SK-N-MC (cell line): ENCODE results near the gene TDO2.

ENCODE experiments used
- DNase-seq: peaks from one replicate; pipeline ENCODE4 v3.0.0-alpha.2; 2011; ENCODE audit warnings: low read depth, low spot score
- H3K27ac ChIP-seq: fragments of 200-600 bp; sonication (generic); 2 replicates; pipeline ENCODE4 v1.5.1; 2016; ENCODE audit warnings: mixed run types
- H3K36me3 ChIP-seq: fragments of 200-600 bp; sonication (generic); 2 replicates; pipeline ENCODE4 v1.6.1; 2017; ENCODE audit warnings: antibody characterized with exemption, low read length, mixed read lengths; ENCODE audit not compliant: insufficient read depth
- H3K4me3 ChIP-seq: fragments of 200-600 bp; sonication (generic); 2 replicates; pipeline ENCODE4 v1.5.1; 2016
- H3K9ac ChIP-seq: fragments of 200-600 bp; sonication (generic); 2 replicates; pipeline ENCODE4 v1.8.0; 2017; ENCODE audit warnings: mixed run types, mixed read lengths; ENCODE audit not compliant: insufficient read length
- H3K9me3 ChIP-seq: fragments of 200-600 bp; sonication (generic); 2 replicates; pipeline ENCODE4 v1.6.1; 2017; ENCODE audit warnings: low read depth, mild to moderate bottlenecking, antibody characterized with exemption, low read length, moderate library complexity, mixed read lengths
- EZH2 ChIP-seq: fragments of 200-600 bp; sonication (generic); IDR thresholded peaks from one replicate; pipeline ENCODE4 v1.6.1; 2017; ENCODE audit warnings: antibody characterized with exemption
- FOXP2 ChIP-seq: optimal IDR thresholded peaks from 2 replicates; pipeline ENCODE3; 2011; ENCODE audit warnings: mild to moderate bottlenecking, moderate library complexity; ENCODE audit not compliant: insufficient read depth; ENCODE audit errors: extremely low read length, control extremely low read depth
- POLR2AphosphoS5 ChIP-seq: IDR thresholded peaks from 2 replicates; pipeline ENCODE4 v1.6.1; 2012; ENCODE audit warnings: mild to moderate bottlenecking, low read depth, low read length, borderline replicate concordance

The TDO2 gene

DNA sequence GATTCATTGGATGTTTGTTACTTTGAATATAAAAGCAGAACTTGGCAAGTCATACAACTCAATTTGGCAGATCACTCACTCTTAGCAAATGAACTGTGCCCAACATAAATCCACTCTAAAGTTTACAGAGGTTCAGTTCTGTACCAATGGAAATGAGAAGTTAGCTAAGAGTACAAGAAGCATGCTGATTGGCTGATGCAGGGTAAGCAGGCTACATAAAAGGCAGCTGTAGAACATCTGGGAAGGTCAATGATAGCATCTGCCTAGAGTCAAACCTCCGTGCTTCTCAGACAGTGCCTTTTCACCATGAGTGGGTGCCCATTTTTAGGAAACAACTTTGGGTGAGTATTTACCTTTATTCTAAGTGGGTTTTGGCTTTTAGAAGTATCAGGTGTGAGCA lies at the start of gene TDO2:
Gene TDO2 (plus strand): TSS at position 244 of the 400 bp plus-strand sequence. CDS start 63 bp downstream, at position 307.
- H3K9ac ChIP-seq = no peak within 1 kb of the TSS
- no peaks in the 10 kb centered on the region for H3K36me3 ChIP-seq
- no peaks in the 10 kb centered on the region for H3K9me3 ChIP-seq
- no peak for TF ChIP-seq POLR2AphosphoS5
- H3K4me3 ChIP-seq = no peak within 1 kb of the TSS
- no peak within 1 kb of the TSS for H3K27ac ChIP-seq
- no peak for DNase-seq

DNA sequence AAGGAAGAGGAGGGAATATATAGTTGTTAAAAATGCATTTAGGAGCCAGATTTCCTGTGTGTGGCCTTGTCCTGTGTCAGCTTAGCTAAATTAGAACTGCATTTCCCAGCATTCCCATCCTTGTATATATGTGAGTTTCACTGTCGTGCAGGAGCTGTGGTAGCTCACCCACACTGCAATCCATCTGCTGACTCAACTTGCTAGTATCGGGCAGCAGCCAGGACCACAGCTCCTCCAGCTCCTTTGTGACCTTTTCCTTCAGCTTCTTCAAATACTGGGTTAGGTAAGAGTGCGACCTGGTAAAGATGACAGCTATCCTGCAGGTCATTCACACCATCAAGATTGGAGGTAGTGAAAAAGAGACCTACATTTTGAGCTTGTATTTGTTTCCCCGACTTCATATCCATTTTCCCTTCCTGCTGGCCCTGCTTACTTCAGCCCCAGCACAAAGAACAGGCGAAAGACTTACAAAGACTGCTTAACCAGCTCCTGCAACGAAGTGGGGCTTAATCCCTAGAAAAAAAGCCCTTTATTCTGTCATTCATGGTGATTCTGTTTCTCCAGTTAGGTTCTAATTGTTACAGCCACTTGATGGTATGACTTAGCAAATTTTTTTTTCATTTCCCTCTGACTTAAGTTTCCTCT lies 48.8 kb upstream of the TDO2 start:
- H3K9ac ChIP-seq = peak overlapping the region; percentile 28
- peak overlapping the region; percentile 70 for H3K27ac ChIP-seq
- TF ChIP-seq FOXP2 (no peak), EZH2 (no peak), POLR2AphosphoS5 (no peak)
- H3K36me3 ChIP-seq = no peaks in the 10 kb centered on the region
- peak overlapping the region; percentile 7 for H3K4me3 ChIP-seq
- DNase-seq = no peak
- no peaks in the 10 kb centered on the region for H3K9me3 ChIP-seq

DNA sequence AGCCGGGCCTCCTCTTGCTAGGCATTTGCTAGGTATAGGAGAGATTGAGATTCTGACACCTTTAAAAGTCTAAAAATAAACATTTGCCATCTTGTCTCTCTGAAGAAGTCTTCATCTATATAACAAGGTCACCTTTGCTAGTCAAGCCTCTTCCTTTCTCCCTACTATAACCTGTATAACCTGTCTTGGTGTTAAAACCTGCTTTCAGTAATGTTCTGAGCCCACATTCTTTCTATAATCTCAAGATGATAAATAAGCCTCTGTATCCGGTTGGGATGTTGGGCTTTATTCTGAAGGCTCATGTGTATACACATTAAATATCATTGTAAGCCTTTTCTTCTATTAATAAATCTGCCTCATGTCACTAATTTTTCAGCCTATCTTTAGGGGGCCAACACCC lies 47.6 kb upstream of the TDO2 start:
- DNase-seq = no peak
- TF ChIP-seq EZH2 = no peak
- TF ChIP-seq FOXP2 = no peak
- no peak for TF ChIP-seq POLR2AphosphoS5

DNA sequence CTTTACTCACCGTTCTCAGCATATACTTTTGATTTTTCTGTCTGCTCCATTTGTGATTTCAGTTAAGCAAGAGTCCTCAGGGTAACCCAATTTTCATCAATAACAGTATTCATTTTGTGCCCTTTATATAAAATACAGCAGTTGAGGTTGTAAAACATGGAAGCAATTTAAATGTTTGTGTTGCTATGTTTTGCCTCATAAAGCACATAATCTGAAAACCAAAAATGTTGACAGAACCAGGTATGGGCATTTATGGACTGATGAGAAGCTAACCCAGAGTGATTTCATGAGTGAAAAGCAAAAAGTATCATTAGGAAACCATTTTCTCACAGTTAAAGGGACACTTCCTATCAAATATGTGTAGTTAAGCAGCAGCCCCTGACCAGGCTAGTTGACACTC lies 37.3 kb upstream of the TDO2 start, which contains the start of gene ASIC5:
Gene ASIC5 (minus strand): TSS at position 101 of the 400 bp plus-strand sequence. CDS start 51 bp downstream, at position 50.
- H3K27ac ChIP-seq = no peak within 1 kb of the TSS
- DNase-seq = no peak
- no peaks in the 10 kb centered on the region for H3K36me3 ChIP-seq
- no peak within 1 kb of the TSS for H3K9ac ChIP-seq
- H3K4me3 ChIP-seq = no peak within 1 kb of the TSS
- H3K9me3 ChIP-seq = no peaks in the 10 kb centered on the region
- TF ChIP-seq FOXP2 (no peak), EZH2 (no peak), POLR2AphosphoS5 (no peak)

More for the DNA sequence above, 47.6 kb upstream of the TDO2 start:
- Histone ChIP-seq H3K4me3 (no peak overlapping the region), H3K9me3 (no peaks in the 10 kb centered on the region), H3K36me3 (no peaks in the 10 kb centered on the region), H3K9ac (no peak overlapping the region), H3K27ac (no peak overlapping the region)

DNA sequence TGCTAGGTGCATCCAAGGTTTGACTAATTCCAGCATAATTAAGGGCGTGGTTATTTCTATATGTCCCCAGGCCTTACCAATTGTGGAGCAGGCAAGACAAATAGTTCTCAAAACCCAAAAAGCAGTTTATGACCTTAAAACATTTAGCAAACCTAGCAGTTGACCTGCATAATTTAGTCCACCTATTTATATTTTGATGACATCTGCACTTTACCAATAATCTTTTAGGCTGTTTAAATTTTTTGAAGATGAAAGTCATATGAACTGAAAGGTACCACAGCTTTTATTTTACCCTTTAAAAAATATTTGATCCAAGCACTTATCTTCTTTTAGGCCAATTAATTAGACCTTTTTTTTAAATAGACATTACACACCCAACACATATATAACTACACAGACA lies 27.6 kb upstream of the TDO2 start:
- DNase-seq = no peak
- Histone ChIP-seq H3K27ac (no peak overlapping the region), H3K4me3 (no peak overlapping the region), H3K9me3 (peaks cover 4% of the 10 kb centered on the region; the same call in 1 of the 2 replicates), H3K36me3 (no peaks in the 10 kb centered on the region), H3K9ac (no peak overlapping the region)
- TF ChIP-seq FOXP2 (no peak), POLR2AphosphoS5 (no peak), EZH2 (no peak)

DNA sequence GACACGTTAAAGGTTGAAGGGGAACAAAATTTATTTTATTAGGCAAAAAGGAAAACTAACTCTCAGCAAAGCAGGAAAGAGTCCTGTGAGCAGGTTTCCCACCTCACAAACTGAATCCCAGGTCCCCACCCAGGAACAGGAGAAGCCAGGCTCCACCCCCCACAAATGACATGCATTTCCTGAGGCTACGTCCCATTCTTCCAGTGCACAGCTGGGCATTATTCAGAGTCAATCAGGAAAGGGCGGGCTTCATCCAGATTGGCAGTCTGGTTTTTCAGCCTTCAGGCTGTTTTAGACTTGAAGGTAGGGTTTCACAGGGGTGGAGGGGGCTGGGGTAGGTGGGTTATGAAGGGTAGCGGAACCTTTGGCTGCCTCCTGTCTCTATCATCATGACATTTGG lies 25.5 kb upstream of the TDO2 start:
- peaks cover 4% of the 10 kb centered on the region; the same call in 1 of the 2 replicates for H3K9me3 ChIP-seq
- DNase-seq = no peak
- no peak overlapping the region for H3K4me3 ChIP-seq
- H3K27ac ChIP-seq = no peak overlapping the region
- no peak for TF ChIP-seq EZH2
- TF ChIP-seq FOXP2 = no peak
- no peak for TF ChIP-seq POLR2AphosphoS5
- no peak overlapping the region for H3K9ac ChIP-seq
- H3K36me3 ChIP-seq = no peaks in the 10 kb centered on the region

DNA sequence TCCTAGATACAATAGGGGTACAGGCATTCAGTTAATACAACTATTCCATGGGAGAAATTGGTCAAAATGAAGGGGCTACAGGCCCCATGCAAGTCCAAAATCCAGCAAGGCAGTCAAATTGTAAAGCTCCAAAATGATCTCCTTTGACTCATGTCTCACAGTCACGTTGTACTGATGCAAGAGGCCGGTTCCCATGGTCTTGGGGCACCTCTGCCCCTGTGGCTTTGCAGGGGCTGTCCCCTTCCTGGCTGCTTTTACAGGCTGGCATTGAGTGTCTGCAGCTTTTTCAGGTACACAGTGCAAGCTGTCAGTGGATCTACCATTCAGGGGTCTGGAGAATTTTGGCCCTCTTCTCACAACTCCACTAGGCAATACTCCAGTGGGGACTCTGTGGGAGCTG lies 24.9 kb upstream of the TDO2 start:
- DNase-seq = no peak
- Histone ChIP-seq H3K27ac (no peak overlapping the region), H3K9ac (no peak overlapping the region), H3K4me3 (no peak overlapping the region), H3K9me3 (peaks cover 4% of the 10 kb centered on the region; the same call in 1 of the 2 replicates), H3K36me3 (no peaks in the 10 kb centered on the region)
- TF ChIP-seq EZH2 (no peak), POLR2AphosphoS5 (no peak), FOXP2 (no peak)

DNA sequence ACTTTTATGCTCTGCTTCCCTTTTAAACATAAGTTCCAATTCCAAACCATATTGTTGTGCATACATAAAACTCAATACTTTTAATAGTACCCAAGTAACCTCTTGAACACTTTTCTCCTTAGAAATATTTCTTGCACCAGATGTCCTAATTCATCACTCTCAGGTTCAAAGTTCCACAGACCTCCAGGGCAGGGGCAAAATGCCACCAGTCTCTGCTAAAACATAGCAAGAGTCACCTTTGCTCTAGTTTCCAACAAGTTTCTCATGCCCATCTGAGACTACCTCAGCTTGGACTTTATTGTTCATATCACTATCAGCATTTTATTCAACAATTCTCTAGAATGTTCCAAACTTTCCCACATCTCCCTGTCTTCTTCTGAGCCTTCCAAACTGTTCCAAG lies 23.7 kb upstream of the TDO2 start:
- Histone ChIP-seq H3K36me3 (no peaks in the 10 kb centered on the region), H3K9me3 (peaks cover 4% of the 10 kb centered on the region; the same call in 1 of the 2 replicates), H3K27ac (no peak overlapping the region), H3K9ac (no peak overlapping the region), H3K4me3 (no peak overlapping the region)
- TF ChIP-seq POLR2AphosphoS5 (no peak), EZH2 (no peak), FOXP2 (no peak)
- no peak for DNase-seq

DNA sequence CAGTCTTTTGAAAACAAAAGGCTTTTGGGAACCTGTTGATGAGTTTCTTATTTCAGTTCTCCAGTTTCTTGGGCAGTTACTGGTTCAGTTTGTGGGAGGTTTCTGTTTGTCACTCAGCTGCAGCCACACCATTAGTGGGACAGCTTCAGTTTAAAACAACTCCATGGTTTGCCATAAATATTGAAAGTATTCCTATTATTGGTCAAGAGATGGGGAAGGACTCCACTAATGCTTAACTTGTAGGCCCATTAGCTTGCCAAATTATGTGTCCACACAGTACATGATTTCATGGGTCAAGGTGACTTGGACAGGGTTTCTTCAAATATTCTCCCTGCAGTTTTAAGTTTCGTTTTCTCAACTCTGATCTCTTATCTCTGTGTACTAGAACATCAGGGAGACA lies 21.9 kb upstream of the TDO2 start:
- no peak for TF ChIP-seq POLR2AphosphoS5
- TF ChIP-seq FOXP2 = no peak
- no peak for TF ChIP-seq EZH2
- no peak for DNase-seq
- no peaks in the 10 kb centered on the region for H3K36me3 ChIP-seq
- H3K9me3 ChIP-seq = no peaks in the 10 kb centered on the region
- no peak overlapping the region for H3K9ac ChIP-seq
- no peak overlapping the region for H3K4me3 ChIP-seq
- H3K27ac ChIP-seq = no peak overlapping the region
